Measurements from ENCODE around the gene NPM3. TPM values are rescaled to one million over a fixed set of nuclear protein-coding genes. Genes with fewer than 3 reads are reported as not detected.

The NPM3 gene
- total and polyA plus RNA-seq, 2 of the 8 experiments (the other 6 are each of a cell fraction or from before 2014, with no cell fraction given): 127 to 175 TPM

- Histone ChIP-seq H4K20me1 (replicated peaks in 1 of 2; ENCODE audit: control insufficient read depth in 1 of 2, insufficient read depth in 2 of 2, low read length in 2 of 2) (no peaks in the 10 kb centered on the region), H4K91ac (replicated peaks; ENCODE audit: insufficient read length, low read length) (no peak overlapping the region), H3K4me2 (ENCODE audit: insufficient read depth in 1 of 2, low read depth in 2 of 2, low read length in 2 of 2) (no peak overlapping the region), H3K27ac (ENCODE audit: low read depth, low read length) (no peak overlapping the region), H2BK15ac (ENCODE audit: low read length) (peak overlapping the region; percentile 8; the same call in 1 of the 2 replicates), H2AK5ac (ENCODE audit: low read depth, low read length) (no peak overlapping the region), H2BK120ac (replicated peaks; ENCODE audit: low read depth, low read length) (no peak overlapping the region), H4K5ac (ENCODE audit: insufficient read length, low read depth, low read length) (no peak overlapping the region), H3K14ac (ENCODE audit: insufficient read length) (no peak overlapping the region), H4K8ac (ENCODE audit: extremely low read depth, insufficient read depth, low read length) (no peak overlapping the region; the same call in 1 of the 2 replicates), H2BK5ac (ENCODE audit: low read depth, low read length) (no peak overlapping the region), H3K4ac (replicated peaks; ENCODE audit: insufficient read length, low read depth, low read length) (no peak overlapping the region), H3K4me3 (ENCODE audit: extremely low read depth in 1 of 4, insufficient read depth in 2 of 4, low read depth in 3 of 4, low read length in 4 of 4) (no peak overlapping the region), H3K18ac (ENCODE audit: extremely low read depth, low read length) (no peak overlapping the region), H3K23ac (ENCODE audit: insufficient read length) (no peak overlapping the region), H3K9me3 (ENCODE audit: insufficient read depth in 2 of 2, low read depth in 1 of 2, low read length in 1 of 2) (no peaks in the 10 kb centered on the region), H3K23me2 (ENCODE audit: low read depth, low read length) (no peaks in the 10 kb centered on the region), H2AFZ (ENCODE audit: low read length) (no peak overlapping the region), H3K9ac (replicated peaks in 1 of 4; ENCODE audit: extremely low read depth in 1 of 4, low read depth in 3 of 4, low read length in 3 of 4) (no peak overlapping the region), H2BK20ac (ENCODE audit: low read length) (0 out of 2 replicates have a peak overlapping the region, but pooled peaks have one; percentile 57), H3K79me1 (ENCODE audit: low read depth, low read length) (no peaks in the 10 kb centered on the region), H3K56ac (replicated peaks; ENCODE audit: insufficient read length, low read depth, low read length) (no peak overlapping the region), H3K79me2 (ENCODE audit: control insufficient read depth in 1 of 2, insufficient read depth in 2 of 2, low read length in 2 of 2) (no peaks in the 10 kb centered on the region), H2BK12ac (ENCODE audit: low read depth, low read length) (no peak overlapping the region), H3K4me1 (replicated peaks in 1 of 4; ENCODE audit: control insufficient read depth in 3 of 4, insufficient read depth in 4 of 4, low read length in 3 of 4) (peaks cover 0 to 9% (median 7%) of the 10 kb centered on the region in 4 experiments; a peak in 6 of 7 replicates), H3K27me3 (replicated peaks in 1 of 4; ENCODE audit: control insufficient read depth in 3 of 4, extremely low read depth in 1 of 4, insufficient read depth in 3 of 4, low read length in 3 of 4) (peaks cover 0 to 5% (median 4%) of the 10 kb centered on the region in 4 experiments; a peak in 3 of 7 replicates), H3K36me3 (ENCODE audit: control insufficient read depth in 2 of 4, insufficient read depth in 4 of 4, low read length in 3 of 4) (no peaks in the 10 kb centered on the region)
- DNase-seq (ENCODE audit: low read depth in 1 of 2, low spot score in 2 of 2) (no peak), FAIRE-seq (no peak)
- TF ChIP-seq JUND (IDR thresholded peaks at IDR 0.05; ENCODE audit: low read length): no peak
- TF ChIP-seq, protein P1, sequence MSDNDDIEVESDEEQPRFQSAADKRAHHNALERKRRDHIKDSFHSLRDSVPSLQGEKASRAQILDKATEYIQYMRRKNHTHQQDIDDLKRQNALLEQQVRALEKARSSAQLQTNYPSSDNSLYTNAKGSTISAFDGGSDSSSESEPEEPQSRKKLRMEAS (IDR thresholded peaks at IDR 0.05): no peak
- POLR2A ChIA-PET (ENCODE audit: partially characterized antibody): interaction anchor here (4.1 kb wide), 1 partner anchor 11 kb away, joined by 19 read pairs; no protein-coding TSS in a partner anchor
- CTCF ChIA-PET (ENCODE audit: partially characterized antibody): interaction anchor here (0.8 to 8.8 kb wide), 6 partner anchors 9 to 164 kb away, joined by 3 to 89 read pairs (median 4); no protein-coding TSS in a partner anchor
- 92% methylated on average over 9 of the region's 9 CpGs; no CpG with 5 or more reads in 1 of the 2 experiments for WGBS, 2 experiments (ENCODE audit: extremely low coverage in 1 of 2, insufficient coverage in 1 of 2, insufficient read length in 1 of 2, insufficient replicate concordance in 2 of 2, low coverage in 1 of 2, low lambda C conversion rate in 2 of 2, missing lambda C conversion rate in 1 of 2)
Observed at GRCh38 chr10:101761226-101761625, 22.0 kb downstream of the NPM3 start.

Data from H1 (cell line).